GM21390 (cell line): ENCODE measurements around the gene AGFG1.

ENCODE experiments used
- ATAC-seq: cut with Tn5 transposase; IDR thresholded peaks from one replicate; pipeline ENCODE4 v1.9.1; 2021; ENCODE audit not compliant: unreplicated experiment

Gene AGFG1

DNA sequence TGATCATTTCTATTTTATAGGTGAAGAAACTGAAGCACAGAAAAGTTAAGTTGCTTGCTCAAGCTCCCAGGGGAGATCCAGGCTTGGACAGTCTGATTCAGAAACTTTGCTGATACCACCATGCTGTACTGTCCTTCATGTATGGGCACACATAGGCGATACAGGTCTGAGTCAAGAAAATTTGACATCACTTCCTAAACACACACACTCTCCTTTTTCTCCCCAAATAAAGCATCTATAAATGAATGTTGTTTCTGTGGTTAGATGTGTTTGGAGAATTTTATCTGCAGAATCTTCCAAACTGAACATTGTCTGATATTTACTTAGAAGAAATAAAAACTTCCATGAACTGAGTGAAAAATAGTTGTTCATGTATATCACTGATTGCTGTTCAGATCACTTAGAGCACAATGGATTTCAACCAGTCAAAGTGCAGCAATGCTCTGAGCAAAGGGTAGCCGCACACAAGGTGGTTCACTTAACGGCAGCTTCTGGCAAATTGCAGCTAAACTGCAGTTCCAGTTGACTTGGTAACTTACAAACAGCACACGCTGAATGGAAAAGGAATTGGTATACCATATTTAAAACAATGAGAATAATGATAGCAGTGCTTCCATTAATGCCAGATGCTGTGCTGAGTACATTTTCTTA, 10.0 kb upstream of the AGFG1 start:
- peak; percentile 12 for ATAC-seq

DNA sequence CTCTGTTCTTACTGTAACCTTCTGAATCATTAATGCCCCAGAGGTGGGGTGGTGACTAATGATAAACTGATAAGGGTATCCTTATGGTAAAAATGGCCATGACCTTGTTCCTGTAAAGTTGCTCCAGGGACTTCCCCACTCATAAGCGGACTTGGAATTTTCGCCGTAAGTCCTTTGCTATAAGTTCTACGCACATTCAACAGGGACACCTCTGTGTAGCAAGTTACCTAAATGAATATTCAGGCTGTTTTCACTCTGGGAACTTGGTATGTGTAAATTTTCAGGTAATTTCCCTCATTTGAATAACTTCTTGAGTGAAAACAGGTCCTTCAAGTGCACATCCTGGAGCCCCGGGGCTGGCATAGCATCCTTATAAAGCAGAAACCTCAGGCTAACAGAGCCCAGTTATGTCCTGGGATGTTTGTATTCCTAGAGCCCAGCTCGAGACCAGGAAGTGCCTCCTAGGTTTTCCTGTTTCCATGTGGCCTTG, 9.4 kb upstream of the AGFG1 start:
- peak; percentile 56 for ATAC-seq

DNA sequence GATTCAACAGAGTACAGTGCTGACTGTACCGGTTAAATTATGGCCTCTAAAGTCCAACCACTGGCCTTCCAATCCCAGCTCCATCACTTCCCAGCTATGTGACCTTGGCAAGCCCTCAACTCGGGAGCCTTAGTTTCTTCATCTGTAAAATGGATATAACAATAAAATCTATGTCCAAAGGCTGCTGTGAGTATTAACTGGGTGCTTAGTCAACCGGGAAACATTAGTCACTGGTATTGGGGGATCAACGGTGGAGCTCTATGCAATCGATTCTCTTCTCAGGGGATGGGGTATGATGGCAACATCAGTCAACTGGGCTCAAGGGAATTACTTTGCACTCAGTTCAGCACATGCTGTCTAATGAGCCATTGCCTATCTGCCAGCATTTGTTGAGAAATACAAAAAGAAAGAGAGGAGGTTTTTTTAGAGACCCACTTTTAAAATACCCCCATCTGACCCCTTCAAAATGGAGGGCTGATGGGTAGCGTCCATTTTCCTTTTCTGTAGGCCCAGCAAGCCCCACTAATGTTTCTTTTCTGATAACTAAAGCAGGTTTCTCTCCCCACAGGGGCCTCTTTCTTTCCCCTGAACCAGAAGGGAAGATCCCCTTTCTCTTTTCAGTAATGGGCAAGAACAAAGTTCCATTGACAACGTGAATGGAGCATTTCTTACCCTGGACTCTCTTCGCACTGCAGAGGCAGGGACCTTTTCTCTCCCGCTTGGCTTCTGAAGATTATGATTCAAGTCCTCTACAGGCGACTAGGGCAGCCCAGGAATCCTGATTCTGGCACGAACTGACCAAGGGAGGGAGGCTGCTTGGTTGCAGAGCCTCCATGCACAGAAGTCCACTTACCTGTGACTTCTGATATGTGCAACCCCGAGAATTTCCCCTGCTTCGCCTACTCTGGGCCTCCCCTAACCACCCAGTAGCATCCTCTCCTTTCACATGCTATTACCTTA, 8.7 kb upstream of the AGFG1 start:
- peak; percentile 22 for ATAC-seq

DNA sequence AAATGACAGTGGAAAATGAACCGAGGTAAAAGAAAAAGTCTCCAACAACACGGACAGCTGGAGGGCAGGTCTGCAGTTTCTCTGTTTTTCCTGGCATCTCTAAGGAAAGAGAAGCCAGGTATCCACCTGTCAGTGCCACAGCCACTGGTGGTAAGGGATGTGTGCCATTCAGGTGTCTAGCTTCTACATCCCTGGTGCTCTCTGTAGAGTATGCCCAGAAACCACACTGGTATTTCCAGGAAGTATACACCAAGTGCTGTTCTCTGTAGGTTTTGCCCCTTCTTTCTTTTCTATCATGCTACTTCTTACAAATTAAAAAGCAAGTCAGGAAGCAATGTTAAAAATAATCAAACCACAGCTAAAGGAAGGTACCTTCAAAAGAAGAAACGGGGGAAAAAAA, 7.6 kb upstream of the AGFG1 start:
- no peak for ATAC-seq

DNA sequence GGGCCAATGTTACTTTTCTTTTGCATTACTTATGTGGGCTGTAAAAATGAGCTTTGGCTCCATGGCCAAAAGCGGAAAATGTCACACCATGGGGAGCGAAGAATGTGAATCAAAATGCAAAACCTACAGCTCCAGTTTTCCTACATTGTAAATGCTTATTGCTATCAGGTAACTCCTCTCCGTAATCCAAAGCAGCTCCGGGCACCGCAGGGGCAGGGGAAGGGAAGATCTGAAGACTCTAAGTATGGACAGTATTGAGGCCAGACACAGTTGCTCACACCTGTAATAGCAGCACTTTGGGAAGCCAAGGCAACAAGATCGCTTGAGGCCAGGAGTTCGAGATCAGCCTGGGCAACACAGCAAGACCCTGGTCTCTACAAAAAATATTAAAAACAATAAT, 7.1 kb upstream of the AGFG1 start:
- no peak for ATAC-seq

DNA sequence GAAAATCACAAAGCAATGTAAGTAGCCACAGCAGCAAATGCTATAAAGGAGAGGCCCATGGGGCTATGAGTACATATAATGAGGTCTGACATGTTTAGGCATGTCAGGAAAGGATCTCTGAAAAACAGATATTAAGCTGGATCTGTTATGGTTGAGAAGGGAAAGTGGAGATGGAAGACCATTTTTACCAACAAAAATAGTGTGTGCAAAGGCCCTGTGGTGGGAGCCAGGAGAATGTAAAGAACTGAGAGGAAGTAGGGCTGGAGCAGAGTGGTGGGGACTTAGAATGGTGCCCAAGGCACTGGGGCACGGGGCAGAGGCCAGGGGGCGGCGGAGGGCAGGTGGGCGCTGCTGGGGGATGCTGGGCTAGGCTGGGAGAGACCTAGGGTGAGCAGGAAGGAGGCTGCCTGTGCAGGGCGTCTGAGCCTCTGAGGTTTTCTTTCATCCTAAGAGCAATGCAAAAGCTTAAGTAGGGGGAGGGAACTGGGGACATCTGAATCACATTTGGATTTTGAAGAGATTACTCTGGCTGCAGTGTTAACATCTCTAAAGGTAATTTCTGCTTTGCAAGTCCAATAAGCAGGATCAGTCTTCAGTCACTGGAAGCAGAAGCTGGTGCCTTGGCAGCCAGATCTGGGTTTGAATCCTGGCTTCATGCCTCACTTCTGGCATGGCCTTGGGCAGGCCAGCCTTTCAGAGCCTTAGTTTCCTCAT, 4.9 kb upstream of the AGFG1 start:
- ATAC-seq, result no peak

DNA sequence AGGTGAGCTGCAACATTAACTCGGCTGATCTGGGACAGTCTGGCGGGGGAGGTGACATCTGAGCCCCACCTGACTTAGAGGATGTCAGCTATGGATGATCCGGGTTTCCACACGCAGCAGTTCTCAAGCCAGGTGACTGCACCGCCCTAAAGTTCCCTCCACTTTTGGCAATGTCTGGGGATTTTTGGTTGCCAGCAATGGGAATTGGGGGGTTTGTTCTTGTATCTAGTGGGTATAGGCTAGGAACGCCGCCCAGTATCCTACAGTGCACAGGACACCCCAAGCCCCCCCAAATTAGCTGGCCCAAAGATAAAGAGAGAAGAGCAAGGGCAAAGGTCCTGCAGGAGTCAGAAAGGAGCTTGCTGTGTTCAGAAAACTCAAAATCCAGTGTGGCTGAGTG, 544 bp upstream of the AGFG1 start:
- no peak for ATAC-seq

DNA sequence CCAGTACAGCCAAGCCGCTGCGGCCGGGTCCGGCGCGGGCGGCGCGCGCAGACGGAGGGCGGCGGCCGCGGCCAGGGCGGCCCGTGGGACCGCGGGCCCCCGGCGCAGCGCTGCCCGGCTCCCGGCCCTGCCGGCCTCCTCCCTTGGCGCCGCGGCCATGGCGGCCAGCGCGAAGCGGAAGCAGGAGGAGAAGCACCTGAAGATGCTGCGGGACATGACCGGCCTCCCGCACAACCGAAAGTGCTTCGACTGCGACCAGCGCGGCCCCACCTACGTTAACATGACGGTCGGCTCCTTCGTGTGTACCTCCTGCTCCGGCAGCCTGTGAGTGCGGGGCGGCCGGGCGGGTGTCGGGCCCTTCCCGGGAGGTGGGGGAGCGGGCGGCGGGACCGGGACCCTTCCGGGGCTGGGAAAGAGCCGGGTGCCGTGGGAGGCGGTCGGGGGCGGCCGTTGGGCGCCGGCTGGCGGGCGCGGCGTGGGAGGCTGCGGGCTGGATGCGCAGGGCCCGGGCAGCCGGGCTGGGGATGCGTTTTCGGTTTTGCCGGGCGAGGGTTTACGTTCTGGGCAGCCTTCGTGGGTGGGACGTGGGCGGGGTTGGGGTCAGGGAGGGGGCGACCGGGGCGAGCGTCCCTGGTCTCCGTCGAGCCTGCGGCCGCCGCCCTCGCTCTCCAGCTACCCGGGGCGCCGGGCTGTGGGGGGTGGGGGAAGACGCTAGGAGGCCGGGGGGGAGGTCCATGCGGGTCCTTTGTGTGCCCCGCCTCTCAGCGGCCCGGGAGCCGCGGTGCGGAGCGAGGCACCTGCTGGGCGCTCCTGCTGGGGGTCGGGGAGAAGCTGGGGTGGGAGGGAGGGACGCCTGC, 537 bp downstream of the AGFG1 start:
- ATAC-seq, result peak; percentile 65

DNA sequence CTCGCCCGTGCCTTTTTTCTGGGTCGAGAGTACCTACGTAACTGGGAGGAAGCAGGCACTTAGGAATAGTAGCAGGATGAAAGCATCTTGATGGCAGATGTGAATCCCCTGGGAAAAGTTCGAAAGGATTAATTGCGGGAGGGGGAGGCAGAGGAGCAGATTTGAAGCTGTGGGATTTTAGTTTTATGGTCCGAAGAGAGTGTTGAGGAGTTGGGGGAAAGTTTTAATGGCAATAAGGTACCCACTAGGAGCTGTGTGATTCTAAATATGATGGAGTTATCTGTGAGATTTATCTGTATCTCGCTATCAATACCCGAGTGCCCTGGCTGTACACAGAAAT, 1.1 kb downstream of the AGFG1 start:
- ATAC-seq, result no peak

DNA sequence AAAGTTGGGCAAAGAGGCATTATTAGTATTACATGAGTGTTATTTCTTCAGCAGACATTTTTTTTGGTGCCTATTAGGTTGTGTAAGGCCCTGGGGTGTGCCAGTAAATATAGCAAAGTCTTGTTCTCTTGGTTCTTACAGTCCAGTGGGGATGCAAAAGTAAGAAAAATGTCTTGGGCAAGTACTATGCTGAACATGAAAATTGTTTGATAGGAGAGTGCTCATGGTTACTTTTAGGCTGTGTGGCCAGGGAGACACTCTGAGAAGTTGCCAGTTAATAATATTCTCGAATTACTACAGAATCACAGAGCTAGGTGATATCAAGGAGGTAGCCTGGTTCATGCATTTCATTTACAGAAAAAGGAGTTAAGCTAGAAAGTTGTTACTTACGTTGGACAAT, 1.9 kb downstream of the AGFG1 start:
- ATAC-seq, result no peak

DNA sequence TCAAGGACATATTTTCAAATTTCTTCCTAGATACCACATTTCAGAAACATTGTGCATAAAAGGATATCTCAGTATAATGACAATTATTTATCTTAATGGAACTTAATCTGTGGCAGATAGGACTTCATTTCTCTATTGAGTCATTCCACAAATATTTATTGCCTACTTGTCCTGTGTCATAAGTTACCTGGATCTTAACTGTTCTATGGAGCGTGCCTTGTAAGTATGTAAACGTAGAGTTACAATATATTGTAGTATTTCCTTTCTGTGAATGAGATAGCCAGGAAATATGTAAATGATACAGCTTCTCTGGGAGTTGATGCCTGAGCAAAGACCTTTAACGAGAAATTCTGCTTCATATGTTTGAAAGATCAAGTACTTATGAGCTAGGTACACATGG, 2.5 kb downstream of the AGFG1 start:
- ATAC-seq, result no peak

DNA sequence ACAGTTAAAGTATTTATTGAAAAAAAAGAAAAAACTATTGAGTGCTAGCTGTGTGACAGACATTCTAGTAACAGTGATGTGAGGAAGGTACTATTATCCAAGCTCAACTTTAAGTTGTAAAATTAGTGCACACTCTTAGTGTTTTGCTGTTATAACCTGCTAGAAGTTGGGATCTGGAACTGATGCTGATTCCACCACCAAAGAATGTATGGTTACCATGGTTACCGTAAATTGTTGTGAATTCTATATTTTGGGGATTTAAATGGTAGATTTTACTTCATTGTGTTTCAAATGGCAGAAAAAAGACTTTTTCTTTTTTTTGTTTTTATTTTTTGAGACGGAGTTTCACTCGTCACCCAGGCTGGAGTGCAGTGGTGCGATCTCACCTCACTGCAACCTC, 5.3 kb downstream of the AGFG1 start:
- no peak for ATAC-seq

DNA sequence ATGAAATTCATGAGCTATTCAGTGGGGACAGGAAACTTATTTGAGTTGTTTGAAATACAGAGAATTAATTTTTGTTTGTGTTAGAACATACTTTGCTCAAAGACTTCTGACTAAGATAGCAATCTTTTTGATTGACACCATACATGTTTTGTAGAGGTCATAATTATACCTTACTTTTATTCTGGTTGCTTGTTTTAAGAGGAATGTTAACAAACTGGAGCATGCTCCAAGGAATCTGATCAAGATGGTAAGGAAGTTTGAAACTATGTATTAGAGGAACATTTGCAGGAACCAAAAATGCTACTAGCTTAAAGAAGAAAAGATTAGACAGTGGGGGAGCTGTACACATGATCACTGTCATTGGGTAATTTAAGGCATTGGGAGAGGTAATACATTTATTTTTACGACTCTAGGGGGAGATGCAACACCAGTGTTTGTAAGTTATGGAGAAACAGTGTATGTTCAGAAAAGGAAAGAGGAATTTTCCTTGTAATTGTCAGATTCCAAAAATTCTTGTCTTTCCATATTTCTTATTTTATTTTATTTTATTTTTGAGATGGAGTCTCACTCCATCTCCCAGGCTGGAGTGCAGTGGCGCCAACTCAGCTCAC, 8.0 kb downstream of the AGFG1 start:
- no peak for ATAC-seq

DNA sequence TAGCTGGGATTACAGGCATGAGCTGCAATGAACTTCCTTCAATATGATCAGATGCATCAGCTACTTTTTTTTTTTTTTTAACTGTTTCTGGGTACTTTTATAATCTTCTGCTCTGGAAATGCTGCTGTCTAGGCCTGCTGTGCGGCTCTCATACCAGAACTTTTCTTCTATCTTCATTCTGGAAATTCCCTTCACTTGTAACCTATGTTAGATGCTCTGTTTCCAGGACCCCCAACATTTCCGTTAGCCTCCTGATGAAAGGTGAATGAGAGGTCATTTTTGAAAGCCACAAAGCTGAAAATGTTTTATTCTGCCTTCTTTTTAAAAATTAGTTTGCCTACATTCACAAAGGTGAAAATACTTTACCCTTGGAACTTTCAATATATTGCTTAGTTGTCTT, 8.6 kb downstream of the AGFG1 start:
- ATAC-seq, result peak; percentile 27

DNA sequence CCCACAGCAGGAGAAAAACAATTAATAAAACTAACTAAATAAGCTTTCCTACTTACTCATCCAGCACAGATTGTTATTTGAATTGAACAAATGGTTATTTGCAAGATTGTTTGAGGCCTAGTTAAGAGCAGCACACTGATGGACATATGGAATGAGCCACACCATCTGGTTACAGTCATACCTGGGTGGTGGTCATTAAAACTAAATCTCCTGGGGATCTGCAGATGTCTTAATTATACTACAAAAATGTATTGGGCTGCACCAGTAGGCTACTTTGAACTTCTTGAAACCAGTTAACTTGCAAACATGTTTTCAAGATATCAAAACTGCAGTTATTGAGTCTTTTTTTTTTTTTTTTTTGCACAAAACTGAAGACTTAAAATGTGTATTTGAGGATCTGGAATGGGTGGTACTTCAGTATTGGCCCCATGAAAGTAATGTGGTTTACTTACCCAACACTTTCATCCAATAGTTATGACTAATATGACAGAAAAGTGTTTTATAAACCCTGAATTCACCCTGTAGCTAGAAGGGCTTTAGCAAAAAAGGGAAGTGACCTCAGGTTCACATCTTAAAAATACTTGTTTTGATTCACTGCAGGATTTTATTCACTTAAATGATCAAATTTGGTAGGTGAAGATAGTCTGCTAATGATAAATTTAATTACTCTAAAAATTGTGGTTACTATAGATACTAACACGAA, 10.8 kb downstream of the AGFG1 start:
- peak; percentile 89 for ATAC-seq

DNA sequence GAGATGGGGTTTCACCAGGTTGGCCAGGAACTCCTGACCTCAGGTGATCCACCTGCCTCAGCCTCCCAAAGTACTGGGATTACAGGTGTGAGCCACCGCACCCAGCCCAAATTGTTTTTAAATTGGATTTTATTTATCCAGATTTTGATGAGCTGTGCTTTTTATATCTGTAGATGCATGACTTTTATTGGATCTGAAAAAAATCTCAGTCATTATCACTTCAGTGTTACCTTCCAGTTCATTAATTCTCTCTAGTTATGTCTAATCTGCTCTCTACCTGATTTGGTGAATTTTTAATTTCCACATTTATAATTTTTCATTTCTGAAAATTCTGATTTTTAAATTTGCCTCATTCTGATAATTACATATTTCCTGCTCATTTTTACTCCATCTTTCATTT, 13.5 kb downstream of the AGFG1 start:
- no peak for ATAC-seq

DNA sequence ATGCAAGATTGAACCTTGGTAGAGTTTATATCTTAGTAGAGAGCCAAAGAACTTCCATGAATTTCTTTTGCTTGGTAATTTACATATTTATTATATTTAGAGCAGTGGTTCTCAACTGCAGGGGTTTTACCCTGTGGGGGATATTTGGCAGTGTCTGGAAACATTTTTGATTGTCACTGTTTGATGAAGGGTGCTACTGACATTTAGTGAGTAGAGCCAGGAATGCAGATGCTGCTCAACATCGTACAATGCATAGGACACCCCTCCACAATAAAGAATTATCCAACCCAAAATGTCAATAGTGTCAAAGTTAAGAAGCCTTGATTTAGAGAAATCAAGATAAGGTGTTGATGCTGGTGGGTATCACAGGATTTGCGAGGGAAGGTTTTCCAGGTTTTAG, 14.7 kb downstream of the AGFG1 start:
- ATAC-seq, result no peak

DNA sequence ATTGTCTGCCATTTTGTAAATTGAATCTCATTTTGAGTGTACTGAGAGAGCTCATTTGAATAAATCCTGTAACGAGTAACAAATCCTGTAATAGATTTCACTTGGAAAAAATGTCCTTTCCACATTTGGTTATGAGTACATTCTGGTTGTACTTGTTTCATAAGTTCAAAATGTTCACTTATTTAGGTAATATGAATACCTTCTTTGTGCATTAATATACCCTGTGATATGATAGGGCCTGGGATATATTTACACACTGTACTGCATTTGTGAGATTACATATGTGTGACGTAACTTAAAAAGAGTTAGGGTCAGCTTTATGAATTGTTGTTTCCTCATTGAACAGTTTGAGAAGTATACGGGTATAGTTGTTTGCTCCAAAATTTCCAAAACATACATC, 16.1 kb downstream of the AGFG1 start:
- no peak for ATAC-seq

DNA sequence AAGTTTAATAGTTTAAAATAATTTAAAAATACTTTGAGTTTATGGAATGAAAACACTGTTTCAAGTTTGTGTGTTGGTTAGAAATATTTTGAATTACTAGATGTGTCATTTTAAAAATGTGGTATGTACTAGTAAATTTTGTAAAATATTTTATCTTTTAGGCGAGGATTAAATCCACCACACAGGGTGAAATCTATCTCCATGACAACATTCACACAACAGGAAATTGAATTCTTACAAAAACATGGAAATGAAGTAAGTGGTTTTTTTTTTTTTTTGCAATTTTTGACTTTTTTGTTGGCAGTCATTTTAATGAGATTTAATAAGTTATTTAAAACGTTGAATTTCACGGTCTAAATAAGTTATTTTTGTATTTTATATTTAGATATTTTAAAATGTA, 19.4 kb downstream of the AGFG1 start:
- ATAC-seq, result no peak

DNA sequence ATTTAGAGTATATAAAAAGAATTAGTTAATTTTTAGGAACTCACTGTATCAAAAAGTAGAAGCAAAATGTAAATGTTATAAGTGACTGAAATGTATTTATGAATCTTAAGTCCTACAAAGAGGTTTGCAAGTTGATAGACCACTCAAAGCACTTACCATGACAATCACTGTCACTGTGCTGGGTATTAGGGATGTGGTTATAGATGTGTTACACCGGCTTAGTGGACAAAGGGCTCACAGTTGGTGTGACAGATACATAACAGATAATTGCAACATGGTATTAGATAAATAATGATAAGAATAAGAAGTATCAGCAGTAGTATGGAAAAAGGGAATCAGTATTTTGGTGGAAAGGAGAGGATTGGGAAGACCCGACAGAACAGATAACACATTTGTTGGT, 21.6 kb downstream of the AGFG1 start:
- ATAC-seq, result no peak
